ENCODE results near the gene CCDC47.
"Not testable (repeated sequence)": the region's sequence is repeated elsewhere in the genome, so short reads cannot be mapped to it uniquely, and the experiment has no call there.

CCDC47 gene

DNA sequence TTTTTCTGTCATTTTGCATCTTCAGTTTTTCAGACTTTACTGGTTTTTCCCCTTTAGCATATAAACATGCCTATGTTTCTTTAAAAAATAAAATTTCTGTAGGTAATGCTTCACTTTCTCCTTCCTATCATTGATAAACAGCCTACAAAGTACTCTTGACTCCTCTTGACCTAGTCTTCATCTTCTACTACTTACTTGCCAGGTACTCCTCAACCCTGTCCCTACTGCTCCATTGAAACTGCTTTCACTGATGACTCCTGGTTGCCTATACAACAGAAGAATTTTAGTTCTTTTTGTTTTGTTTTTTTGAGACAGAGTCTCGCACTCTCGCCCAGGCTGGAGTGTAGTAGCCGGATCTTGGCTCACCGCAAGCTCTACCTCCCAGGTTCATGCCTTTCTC is 7.5 kb upstream of the CCDC47 start:
- DNase-seq: no peak

DNA sequence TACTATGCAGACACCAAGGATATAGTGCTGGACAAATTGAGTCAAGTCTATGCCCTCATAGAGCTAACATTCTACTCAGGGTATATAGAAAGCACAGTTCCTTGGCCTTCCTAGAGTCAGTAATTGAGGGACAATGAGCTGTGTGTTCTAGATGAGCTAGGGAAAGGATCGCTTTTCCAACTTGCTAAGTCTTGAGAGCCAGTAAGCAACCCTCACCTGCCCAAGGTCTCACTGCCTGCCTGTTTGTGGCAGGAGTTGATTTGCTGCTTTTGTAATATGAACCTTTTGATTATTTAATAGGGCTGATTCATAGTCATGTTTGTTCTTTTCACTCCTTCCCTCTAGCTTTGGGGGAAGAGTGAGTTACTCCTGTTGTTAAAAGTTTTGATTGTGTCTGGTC is 7.1 kb upstream of the CCDC47 start:
- no peak for DNase-seq

DNA sequence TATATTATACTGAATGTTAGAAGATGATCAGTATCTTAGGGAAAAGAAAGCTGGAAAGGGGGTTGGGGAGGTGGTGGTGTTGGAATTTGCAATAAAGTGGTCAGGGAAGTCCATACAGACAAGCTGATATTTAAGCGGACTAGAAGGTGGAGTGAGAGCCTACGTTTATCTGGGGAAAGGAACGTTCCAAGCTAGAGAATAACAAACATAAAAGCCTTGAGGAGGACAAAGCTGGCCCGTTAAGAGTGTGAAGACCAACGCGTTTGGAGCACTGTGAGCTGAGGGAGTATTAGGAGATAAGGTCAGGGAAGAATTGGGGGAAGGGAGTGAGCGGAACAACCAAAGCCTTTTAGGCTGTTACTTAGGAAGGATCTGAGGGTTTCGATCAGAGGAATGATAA is 2.0 kb upstream of the CCDC47 start:
- DNase-seq: no peak

DNA sequence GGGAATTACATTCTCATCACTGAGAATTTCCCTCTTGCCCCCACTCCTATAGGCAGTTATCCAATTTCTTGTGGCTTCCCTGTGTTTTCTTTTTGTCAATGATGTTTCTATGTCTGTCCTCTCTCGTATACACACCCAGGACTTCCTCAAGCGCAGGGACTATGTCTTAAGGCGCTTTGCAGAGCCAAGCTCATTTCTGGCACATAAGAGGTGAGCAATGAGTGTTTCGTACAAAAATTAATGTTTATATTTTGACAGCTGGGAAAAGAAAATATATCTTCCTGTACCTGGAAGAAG is 1.5 kb upstream of the CCDC47 start:
- DNase-seq: peak; percentile 4

DNA sequence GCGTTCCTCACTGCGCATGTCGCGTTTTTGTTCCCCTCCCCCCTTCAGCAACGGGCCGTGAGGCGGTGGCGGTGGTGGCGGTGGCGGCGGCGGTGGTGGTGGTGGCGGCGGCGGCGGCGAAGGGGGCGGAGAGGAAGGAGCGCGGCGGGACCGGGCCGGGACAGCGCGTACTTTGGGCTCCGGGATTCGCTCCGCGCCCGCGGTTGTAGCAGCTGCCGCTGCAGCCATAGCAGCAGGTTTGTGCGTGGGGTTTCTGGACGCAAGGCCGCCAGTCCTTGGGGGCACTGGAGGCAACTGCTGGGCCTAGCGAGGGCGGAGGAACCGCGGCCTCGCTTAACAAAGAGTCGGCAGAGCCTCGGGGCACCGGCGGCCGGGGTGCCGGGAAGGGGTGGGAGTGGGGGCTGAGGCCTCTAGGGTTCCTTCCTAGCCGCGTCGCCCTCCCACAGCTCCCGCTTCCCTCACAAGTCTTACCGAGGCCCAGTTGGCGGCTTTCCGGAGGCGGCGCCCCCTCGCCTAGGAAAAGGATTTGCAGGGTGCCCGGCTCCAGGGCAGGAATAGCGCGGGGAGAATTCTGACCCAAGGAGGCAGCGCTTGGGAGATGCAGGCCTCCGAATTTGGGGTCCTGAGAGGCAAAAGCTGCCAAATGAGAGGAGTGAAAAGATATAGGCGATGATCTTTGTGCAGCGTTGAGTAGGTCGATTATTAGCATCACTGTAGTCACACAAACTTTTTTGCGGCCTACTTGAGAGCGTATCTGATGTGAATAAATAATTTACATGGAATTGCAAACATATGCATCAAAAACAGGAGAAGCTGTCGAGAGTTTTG is 958 bp upstream of the CCDC47 start, which contains the start of gene DDX42:
TSS of gene DDX42 (plus strand) at position 30 of the 828 bp plus-strand sequence. CDS start 12,880 bp downstream, outside the sequence.
- peak; percentile 62 for DNase-seq

DNA sequence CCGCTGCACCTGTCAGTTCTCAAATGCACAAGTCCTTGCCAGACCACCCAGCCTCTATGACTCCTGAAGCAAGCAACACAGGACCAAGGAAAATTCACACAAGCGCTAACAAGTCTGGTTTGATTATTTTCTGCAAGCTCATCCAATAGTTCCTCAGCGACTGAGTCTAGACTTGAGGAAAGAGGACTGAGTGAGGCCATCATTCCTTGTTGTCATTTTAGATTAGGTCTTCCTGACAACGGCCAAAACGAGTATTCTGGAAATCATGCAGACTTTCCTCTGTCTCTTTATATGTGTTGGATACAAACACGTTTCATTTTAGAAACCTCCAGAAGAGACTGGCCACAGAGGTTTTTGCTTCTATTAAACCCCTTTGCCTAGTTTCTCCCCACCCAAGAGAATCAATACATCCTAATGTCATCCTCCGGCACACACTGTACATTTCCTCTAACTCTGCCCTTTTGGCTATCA is 561 bp downstream of the CCDC47 start:
- peak; percentile 5 for DNase-seq

DNA sequence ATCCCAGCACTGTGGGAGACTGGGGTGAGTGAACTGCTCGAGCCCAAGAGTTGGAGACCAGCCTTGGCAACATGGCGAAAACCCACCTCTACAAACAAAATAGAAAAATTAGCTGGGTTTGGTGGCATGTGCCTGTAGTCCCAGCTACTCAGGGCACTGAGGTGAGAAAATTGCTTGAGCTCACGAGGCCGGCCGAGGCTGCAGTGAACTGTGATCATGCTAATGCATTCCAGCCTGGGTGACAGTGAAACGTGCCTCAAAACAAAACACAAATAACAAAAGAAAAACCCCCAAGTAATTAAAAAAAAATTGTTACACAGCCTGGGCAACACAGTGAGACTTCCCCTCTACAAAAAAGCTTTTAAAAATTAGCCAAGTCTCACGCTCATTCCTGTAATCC is 5.0 kb downstream of the CCDC47 start:
- no peak for DNase-seq

DNA sequence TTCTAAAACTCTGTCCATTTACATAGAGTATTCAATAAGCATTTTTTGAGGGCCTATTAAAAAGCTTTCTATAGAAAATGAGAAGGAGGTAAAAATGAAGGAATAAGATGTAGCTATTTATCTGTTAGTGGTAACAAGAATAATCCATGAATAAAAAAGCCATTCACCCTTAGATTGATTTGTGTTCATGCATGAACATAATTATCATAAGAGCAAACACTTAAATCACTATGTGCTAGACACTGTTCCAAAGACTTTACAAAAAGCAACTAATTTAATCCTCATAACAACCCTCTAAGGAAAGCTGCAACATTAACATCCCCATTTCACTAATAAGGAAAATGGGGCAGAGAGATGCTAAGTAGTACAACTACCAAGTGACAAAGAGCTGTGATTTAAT is 6.6 kb downstream of the CCDC47 start:
- DNase-seq: no peak

DNA sequence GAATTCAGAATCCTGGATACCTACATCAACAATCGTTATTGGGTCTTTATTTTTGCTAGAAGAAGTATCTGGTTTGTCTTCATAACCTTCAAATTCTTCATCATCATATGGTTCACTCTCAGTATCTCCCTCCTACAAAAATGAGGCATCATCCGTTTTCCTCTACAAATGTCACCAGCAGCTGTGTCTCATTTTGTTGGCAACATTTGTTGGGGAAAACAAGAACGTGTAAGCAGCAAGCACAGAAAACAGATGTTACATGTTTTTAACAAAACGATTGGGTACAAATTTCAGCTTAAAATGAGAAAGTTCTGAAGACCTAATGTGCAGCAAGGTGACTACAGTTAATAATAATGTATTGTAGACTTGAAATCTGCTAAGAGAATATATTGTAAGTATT is 8.7 kb downstream of the CCDC47 start:
- no peak for DNase-seq

DNA sequence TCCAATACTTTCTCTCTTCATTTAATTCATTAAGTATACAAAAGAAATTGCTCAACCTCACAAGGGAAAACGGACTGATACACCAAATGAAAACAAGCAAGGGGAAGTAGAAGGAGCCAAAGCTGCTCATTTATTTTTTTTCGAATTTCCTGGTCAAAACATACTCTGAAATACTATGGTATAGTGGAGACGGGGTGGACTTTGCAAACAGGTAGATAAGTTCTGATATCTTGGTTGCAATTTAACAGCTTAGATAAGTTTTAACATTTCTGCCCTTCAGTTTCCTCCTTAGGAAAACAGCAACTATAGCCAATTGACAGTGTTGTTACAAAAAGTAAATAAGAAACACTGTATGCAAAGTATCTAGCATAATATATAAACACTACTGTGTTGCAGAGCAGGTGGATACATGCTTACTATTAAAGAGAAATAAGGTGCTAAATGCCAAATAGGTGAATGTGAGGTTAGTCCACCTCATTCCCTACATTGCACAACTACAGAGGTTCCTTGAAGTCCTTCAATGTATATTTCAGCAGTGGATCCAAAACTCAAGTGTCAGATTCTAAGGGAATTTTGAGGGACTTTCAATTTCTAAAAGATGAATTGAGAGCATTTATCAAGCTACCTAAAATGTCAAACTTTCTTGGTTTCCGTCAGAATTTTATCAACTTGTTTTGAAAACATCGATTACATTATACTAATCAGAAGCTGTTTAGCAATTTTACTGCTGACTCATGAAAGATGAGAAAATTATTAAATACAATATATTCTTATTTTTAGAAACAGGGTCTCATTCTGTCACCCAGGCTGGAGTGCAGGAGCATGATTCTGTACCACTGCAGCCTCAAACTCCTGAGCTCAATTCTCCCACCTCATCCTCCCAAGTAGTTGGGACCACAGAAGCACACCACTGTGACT is 11.0 kb downstream of the CCDC47 start:
- no peak for DNase-seq

DNA sequence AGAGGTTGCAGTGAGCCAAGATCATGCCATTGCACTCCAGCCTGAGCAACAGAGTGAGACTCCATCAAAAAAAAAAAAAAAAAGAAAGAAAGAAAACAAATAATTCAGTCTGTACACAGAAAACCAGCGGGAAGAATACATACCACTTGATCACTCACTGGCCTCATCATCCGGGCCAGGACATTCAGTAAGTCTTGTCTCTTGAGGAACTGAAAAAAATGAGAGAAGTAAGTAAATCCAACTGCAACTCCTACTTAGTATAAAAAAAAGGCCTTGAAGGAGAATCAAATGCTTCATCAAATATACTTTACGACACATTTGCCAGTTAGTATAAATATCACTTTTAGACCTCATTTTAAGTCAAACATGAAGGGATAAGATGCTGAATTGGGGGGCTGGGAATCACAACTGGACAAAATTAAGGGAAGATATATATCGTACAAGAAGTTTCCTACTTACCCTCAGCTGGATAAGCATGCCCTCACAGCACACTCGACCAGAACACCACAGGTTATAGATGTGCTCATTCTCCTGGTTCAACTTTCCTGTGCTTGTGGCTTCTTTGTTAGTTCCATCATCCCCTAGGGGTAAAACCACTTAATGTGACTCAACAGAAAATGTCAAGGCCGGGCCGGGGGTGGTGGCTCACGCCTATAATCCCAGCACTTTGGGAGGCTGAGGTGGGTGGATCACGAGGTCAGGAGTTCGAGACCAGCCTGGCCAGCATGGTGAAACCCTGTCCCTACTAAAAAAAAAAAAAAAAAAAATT is 12.4 kb downstream of the CCDC47 start:
- DNase-seq: no peak

DNA sequence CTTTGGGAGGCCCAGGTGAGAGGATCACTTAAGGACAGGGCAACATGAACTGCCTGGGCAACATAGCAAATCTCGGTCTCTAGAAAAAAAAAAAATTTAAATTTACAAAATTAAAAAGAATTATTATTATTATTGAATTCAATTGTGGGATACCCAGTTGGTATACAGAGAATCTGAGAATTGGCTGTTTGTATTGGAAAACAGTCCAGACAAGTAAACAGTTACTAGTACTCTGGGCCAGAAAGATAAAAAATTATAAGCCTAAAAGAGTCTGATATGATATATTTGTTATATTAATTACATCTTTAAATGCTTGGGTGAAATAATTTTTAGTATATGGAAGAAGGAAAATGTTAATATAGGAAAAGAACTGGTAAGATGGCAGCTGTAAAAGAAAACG is 15.0 kb downstream of the CCDC47 start:
- DNase-seq: no peak

DNA sequence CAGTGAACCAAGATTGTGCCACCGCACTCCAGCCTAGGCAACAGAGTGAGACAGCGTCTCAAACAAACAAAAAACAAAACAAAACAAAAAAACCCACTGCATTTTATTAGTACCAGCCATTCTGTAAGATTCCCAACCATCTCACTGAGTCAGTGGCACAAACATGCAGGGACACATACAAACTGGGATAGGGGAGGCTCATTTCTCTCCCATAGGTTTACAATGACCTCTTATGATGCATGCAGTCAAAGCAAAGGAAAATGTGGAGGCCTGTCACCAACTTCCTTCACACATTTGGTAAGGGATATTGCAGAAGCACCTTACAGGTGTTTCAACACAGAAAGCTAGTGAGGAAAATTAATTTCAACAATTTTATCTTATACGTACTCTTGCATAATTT is 19.4 kb downstream of the CCDC47 start:
- DNase-seq: no peak

DNA sequence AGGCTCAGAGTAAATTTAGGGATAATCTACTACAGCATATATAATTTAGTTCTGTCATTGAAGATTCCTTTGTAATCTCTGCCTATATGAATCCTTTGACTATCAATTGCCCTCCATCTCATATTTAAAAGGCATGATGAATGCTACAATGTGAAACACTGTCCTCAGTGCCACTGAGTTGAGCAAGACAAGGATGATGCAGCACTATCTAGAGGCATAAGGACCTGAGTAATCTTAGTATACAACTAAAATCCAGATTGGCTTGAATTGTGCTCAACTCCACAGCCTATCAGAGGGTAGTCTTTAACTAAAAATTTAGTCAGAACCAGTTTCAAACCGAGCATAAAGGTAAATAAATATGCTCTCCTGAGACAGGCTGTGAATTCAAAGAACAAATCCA is 20.2 kb downstream of the CCDC47 start:
- DNase-seq: no peak

DNA sequence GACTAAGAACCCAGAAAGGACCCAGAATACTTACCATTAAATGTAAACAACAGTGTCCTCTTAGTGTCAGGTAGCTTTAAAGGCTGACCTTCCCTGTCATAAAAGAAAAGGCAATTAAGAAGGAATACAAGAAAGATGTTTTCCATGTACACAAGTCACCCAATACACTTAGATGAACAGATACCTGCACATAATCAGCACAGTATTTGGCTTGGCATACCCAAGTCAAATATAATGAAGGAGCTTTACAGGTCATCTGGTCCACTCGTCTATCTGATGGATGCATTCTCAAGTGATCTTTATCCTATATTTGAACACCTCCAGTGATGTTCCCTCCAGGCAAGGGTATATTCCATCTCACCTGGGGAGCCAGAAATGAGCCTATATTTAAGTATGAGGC is 20.7 kb downstream of the CCDC47 start:
- DNase-seq: no peak

DNA sequence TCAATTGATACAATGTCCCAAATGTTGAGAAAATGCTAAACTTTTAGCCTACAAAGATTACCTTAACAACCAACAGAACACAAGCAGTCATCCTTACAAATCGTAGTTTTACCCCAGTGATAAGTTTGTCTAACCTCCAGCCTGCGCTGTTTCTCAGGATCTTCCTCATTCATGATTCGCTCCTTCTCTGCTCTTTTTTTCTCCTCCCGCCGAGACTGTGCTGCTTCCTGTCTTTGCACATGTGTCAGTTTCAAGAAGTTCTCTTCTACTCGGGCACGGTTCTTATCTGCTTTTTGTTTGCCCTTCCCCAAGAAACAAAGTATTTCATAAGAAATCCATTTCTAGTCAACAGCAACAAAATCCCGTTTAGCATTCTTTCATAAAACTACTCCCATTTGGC is 21.6 kb downstream of the CCDC47 start:
- DNase-seq: no peak

DNA sequence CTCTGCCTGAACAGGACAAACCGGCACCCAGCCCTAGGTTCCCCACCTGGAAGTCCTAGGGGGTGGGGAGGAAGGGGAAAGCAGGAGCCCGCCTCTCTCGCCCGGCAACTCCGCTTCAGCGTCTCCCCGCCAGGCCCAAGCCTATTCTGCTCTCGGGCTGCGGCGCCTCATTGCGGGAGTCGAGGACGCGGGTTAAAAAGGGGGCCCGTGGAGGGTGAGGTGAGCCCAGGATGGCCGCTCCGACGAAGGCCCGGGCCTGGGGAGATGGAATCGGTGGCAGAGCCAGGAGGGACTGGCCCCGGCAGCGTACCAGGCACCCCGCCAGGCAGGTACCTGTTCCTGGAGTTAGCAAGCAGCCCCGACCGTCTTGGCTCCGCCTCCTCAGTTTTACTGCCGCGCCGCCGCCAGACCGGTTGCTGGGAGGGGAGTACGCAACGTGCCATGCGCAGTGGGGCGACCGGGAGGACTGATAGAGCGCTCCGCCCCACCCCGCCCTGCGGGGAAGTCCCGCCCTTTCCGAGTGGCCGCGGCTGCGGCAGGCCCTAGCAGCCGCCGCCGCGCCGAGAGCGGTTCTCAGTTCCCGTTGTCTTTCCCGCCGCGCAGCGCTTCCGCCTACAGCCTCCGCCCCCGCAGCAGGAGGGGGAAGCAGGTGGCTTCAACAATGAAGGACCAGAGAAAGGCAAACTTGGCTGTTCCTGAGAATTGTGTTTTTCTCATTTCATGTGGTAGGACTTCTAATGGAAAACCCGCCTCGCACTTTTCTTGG is 31.8 kb downstream of the CCDC47 start, which contains the start of gene STRADA:
TSS of gene STRADA (minus strand) at position 392 of the 766 bp plus-strand sequence. CDS start 13,430 bp downstream, outside the sequence.
- DNase-seq: peak; percentile 96

DNA sequence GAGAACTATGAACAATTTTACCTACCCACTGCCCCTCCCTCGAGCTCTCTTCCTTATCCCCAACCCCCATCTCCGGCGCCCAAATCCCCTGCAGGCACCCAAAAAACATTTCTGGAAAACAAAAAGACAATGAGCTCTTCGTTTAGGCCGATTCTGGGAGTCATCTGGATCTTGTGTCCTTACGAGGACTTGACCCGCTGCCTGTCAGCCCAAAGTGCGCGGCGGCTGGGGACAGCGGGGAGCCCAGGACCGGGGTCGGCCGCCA is 32.3 kb downstream of the CCDC47 start:
- no peak for DNase-seq

DNA sequence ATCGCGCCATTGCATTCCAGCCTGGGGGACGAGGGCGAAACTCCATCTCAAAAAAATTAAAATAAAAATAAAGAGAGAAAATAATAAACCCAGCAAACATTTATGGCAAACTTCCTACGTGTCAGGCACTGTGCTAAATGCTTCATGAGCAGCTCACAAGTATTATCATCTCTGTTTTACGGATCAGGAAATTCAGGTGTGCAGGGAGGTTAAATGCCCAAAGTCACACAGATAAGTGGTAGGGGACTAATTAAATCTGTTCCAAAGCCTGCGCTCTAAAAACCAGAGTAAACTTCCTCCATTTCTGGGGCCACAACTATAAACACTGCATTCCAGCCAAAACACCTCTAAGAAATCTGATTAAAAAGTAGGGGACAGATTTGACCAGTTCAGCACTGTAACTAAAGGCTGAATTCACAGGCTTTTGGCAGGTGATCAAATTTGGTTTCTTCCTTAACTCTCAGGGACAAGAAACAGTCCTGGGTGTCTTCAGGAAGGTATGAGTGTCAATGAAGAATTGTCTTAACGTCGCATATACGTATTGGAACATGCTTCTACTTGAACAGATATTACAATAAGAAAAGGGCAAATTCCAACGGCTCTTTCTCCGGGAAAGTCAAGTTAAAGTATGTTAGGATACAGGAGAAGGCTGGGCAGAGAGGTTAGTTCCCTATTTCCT is 32.8 kb downstream of the CCDC47 start:
- DNase-seq: no peak

DNA sequence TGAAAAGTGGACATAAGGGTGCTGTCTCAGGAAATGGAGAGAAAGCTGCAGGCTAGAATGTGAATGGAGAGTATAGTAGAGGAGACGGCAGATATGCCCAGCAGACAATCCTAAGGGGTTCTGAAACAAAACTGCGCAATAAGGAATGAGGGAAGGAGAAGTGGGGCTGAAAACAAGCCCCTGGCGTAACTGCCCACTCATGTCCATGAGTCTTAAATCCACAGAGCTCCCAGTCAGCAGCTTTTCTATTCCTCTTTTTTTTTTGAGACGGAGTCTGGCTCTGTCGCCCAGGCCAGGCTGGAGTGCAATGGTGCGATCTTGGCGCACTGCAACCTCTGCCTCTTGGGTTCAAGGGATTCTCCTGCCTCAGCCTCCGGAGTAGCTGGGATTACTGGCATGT is 37.7 kb downstream of the CCDC47 start:
- no peak for DNase-seq

DNA sequence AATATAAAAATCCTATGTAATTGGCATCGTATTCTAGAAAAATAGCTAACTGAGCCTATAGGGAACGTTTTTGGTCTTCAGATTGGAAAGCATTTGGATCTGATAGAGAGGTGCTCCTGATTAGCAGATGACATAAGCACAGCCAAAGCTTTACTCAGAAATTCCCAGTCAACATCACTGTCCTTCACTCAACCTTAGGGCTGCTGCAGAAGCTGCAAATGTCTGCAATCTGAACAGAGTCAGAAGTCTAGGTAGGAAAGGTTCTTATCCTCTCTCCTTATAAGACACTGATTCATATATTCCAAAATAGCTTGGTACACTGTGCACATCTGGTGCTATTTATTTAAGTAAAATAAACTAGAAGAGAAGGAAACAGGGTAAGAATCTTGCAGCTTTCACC is 51.0 kb downstream of the CCDC47 start:
- DNase-seq: no peak

DNA sequence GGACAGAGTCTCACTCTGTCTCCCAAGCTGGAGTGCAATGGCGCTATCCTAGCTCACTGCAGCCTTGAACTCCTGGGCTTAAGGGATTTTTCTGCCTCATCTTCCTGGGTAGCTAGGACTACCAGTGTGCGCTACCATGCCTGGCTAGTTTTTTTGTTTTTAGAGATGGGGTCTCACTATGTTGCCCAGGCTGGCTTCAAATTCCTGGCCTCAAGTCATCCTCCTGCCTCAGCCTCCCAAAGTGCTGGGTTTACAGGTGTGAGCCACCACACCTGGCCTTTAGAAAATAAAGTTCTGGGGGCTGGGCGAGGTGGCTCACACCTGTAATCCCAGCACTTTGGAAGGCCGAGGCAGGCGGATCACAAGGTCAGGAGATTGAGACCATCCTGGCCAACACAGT is 53.2 kb downstream of the CCDC47 start:
- not testable (repeated sequence) for DNase-seq

Data from fibroblast of skin of scalp (primary cell).